Thyroid gland (tissue), 4 donors: ENCODE measurements around the gene TMCC2.

Experiments
- CTCF ChIP-seq, 6 experiments: fragments of 200-600 bp in 3 of 6; fragments of 450-650 bp in 3 of 6; sonication (generic) in 3 of 6; IDR thresholded peaks; one replicate each; pipeline ENCODE4 v1.5.1; 2016 to 2019; ENCODE audit warnings: antibody characterized with exemption in 6 of 6, mild to moderate bottlenecking in 2 of 6, inconsistent platforms in 1 of 6, moderate library complexity in 1 of 6
- POLR2A ChIP-seq, 2 donors: fragments of 450-650 bp; IDR thresholded peaks; one replicate each; pipeline ENCODE4 v1.6.1; 2017; ENCODE audit warnings: antibody characterized with exemption in 2 of 2, mild to moderate bottlenecking in 2 of 2, moderate library complexity in 1 of 2

- TF ChIP-seq CTCF (IDR thresholded peaks at IDR 0.05) (no peak), POLR2A (IDR thresholded peaks at IDR 0.05) (no peak)
Observed at GRCh38 chr1:205258719-205259118, 31.0 kb downstream of the TMCC2 start.
